Spleen (tissue), 11 donors: ENCODE results near the gene MEIS2. TPM values are rescaled to one million over a fixed set of nuclear protein-coding genes. Genes with fewer than 3 reads are reported as not detected.

Experiments
- DNase-seq: peaks from one replicate; pipeline ENCODE4 v3.0.0-alpha.2; 2020
- H3K27ac ChIP-seq, 8 donors: fragments of 200-600 bp; sonication (generic) in 7 of 8; 1 replicate in 4 of 8; 2 replicates in 4 of 8; pipeline versions ENCODE4 v1.5.0 to v1.8.0; 2016 to 2021; ENCODE audit warnings: inconsistent platforms in 4 of 8, mild to moderate bottlenecking in 4 of 8, moderate library complexity in 1 of 8
- H3K27me3 ChIP-seq, 7 donors: fragments of 200-600 bp; sonication (generic) in 6 of 7; replicated peaks in 1 of 7; 1 replicate in 4 of 7; 2 replicates in 3 of 7; pipeline versions ENCODE4 v1.5.0 to v1.8.0; 2016 to 2021; ENCODE audit warnings: inconsistent platforms in 3 of 7, mild to moderate bottlenecking in 1 of 7
- H3K36me3 ChIP-seq, 6 donors: fragments of 200-600 bp; sonication (generic) in 5 of 6; 1 replicate in 4 of 6; 2 replicates in 2 of 6; pipeline versions ENCODE4 v1.5.0 to v1.8.0; 2016 to 2021; ENCODE audit warnings: inconsistent platforms in 2 of 6
- H3K4me1 ChIP-seq, 6 donors: fragments of 200-600 bp; sonication (generic) in 5 of 6; 1 replicate in 3 of 6; 2 replicates in 3 of 6; pipeline versions ENCODE4 v1.5.0 to v1.8.0; 2016 to 2021; ENCODE audit warnings: inconsistent platforms in 3 of 6
- H3K4me3 ChIP-seq, 8 donors: fragments of 200-600 bp; sonication (generic) in 7 of 8; 1 replicate in 4 of 8; 2 replicates in 4 of 8; pipeline versions ENCODE4 v1.5.0 to v1.8.0; 2016 to 2021; ENCODE audit warnings: inconsistent platforms in 4 of 8, mild to moderate bottlenecking in 4 of 8, moderate library complexity in 2 of 8
- H3K9me3 ChIP-seq, 8 donors: fragments of 200-600 bp; sonication (generic) in 7 of 8; 1 replicate in 4 of 8; 2 replicates in 4 of 8; pipeline versions ENCODE4 v1.5.0 to v1.8.0; 2016 to 2021; ENCODE audit warnings: inconsistent platforms in 4 of 8
- POLR2A ChIP-seq, 3 donors: fragments of 450-650 bp; IDR thresholded peaks; one replicate each; pipeline ENCODE4 v1.5.1; 2017; ENCODE audit warnings: antibody characterized with exemption in 3 of 3, mild to moderate bottlenecking in 1 of 3
- POLR2AphosphoS5 ChIP-seq, 3 donors: sonication (generic); formaldehyde crosslinking; IDR thresholded peaks; one replicate each; pipeline ENCODE4 v1.5.1; 2017; ENCODE audit warnings: antibody characterized with exemption in 3 of 3
- WGBS, 5 donors: extraction: QIAGEN DNeasy Blood & Tissue Kit in 3 of 5; methylation state at CpG; one replicate each; pipeline versions ENCODE4 v1.1.5 to v1.1.7; 2013 to 2018; 5-methylcytosine and 5-hydroxymethylcytosine counted together
- intact Hi-C: fragments of 100-400 bp; cut with DNase I; formaldehyde crosslinking; loops from one replicate; pipeline ENCODE4 v1.15.0; 2023; ENCODE audit warnings: low total_unique reads
- polyA plus RNA-seq, 3 donors: library from polyadenylated mRNA; stranded (reverse); fragments of 200-250 nt; gene quantifications; one replicate each; pipeline ENCODE4 v1.2.1, GENCODE V29; 2013
- total RNA-seq, 7 donors: library from RNA; depleted of rRNA in 3 of 7; stranded (reverse); fragments of >200 nt in 3 of 7; fragmentation: NEBNext Ultra II Directional in 4 of 7; extraction: Animal tissue kit (Norgen Biotek cat#: 25700) in 4 of 7; gene quantifications; one replicate each; pipeline versions ENCODE4 v1.1.0 to v1.2.1, GENCODE V29; 2016 to 2021
- TF ChIP-seq, protein P1 (sequence below), 11 experiments: fragments of 200-600 bp in 7 of 11; fragments of 450-650 bp in 4 of 11; sonication (generic) in 4 of 11; IDR thresholded peaks in 8 of 11; conservative IDR thresholded peaks in 3 of 11; 1 replicate in 7 of 11; 2 replicates in 4 of 11; pipeline versions ENCODE4 v1.4.0 to v1.8.0; 2016 to 2021; ENCODE audit warnings: antibody characterized with exemption in 11 of 11, inconsistent platforms in 4 of 11, mild to moderate bottlenecking in 1 of 11
- donor health status: healthy with polysubstance abuse.
- donor health status: DM: no; HTN: no; CAD: no; lungs with moderate emphysema.
- donor health status: DM: no; HTN: no; CAD: no.
- donor health status: Bipolar disorder and iron deficiency.
- donor health status: healthy.
- donor health status: DM: no; HTN: no; CAD: no.
- donor health status: DM: yes; HTN: yes; CAD: no.

MEIS2 gene
- total and polyA plus RNA-seq, 10 donors = 2.6 to 57.2 (median 23.5) TPM

DNA sequence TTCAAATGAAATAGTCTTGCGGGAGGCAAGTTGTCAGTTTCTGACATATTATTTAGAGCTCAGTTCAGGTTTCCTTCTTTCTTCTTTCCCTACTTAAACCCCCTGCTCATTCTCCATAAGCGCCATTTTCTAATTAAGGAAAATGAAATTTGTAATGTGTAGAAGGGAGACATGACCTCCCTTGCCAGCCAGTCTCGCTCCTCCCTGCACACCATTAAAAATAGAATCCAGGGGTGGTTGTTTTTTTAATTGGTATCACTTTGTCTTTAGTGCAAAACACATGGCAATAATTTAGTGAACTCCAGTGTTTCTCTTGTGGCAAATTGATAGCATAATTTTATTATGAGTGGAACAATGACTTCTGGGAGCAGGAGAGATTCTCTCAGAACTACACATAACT lies 160.1 kb downstream of the MEIS2 start:
- no peak for DNase-seq
- Histone ChIP-seq H3K36me3 (no peaks in the 10 kb centered on the region), H3K27me3 (no peaks in the 10 kb centered on the region), H3K9me3 (no peaks in the 10 kb centered on the region), H3K4me1 (no peaks in the 10 kb centered on the region), H3K4me3 (no peak overlapping the region), H3K27ac (no peak overlapping the region)
- WGBS, 5 donors = 87 to 96% (median 93%) methylated on average over 3 of the region's 3 CpGs
- TF ChIP-seq POLR2AphosphoS5 (IDR thresholded peaks at IDR 0.05) = no peak
- no peak for TF ChIP-seq POLR2A (IDR thresholded peaks at IDR 0.05)
- TF ChIP-seq, protein P1, sequence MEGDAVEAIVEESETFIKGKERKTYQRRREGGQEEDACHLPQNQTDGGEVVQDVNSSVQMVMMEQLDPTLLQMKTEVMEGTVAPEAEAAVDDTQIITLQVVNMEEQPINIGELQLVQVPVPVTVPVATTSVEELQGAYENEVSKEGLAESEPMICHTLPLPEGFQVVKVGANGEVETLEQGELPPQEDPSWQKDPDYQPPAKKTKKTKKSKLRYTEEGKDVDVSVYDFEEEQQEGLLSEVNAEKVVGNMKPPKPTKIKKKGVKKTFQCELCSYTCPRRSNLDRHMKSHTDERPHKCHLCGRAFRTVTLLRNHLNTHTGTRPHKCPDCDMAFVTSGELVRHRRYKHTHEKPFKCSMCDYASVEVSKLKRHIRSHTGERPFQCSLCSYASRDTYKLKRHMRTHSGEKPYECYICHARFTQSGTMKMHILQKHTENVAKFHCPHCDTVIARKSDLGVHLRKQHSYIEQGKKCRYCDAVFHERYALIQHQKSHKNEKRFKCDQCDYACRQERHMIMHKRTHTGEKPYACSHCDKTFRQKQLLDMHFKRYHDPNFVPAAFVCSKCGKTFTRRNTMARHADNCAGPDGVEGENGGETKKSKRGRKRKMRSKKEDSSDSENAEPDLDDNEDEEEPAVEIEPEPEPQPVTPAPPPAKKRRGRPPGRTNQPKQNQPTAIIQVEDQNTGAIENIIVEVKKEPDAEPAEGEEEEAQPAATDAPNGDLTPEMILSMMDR (IDR thresholded peaks at IDR 0.05 in 8 of 11, conservative IDR thresholded peaks at IDR 0.05 in 3 of 11) = no peak
- intact Hi-C loops = no loop called here

GRCh38 chr15:36938764-36939163 lies 161.6 kb downstream of the MEIS2 start:
- Histone ChIP-seq H3K27me3 (no peaks in the 10 kb centered on the region), H3K36me3 (no peaks in the 10 kb centered on the region), H3K9me3 (no peaks in the 10 kb centered on the region), H3K4me1 (no peaks in the 10 kb centered on the region), H3K4me3 (no peak overlapping the region), H3K27ac (no peak overlapping the region)
- intact Hi-C loops = no loop called here
- DNase-seq = no peak
- no peak for TF ChIP-seq POLR2A (IDR thresholded peaks at IDR 0.05)
- 86 to 96% (median 89%) methylated on average over 7 of the region's 7 CpGs for WGBS, 5 donors

GRCh38 chr15:36938131-36938530 lies 162.2 kb downstream of the MEIS2 start:
- no peak for TF ChIP-seq POLR2A (IDR thresholded peaks at IDR 0.05)
- TF ChIP-seq, protein P1 (IDR thresholded peaks at IDR 0.05 in 8 of 11, conservative IDR thresholded peaks at IDR 0.05 in 3 of 11) = no peak
- no peak for TF ChIP-seq POLR2AphosphoS5 (IDR thresholded peaks at IDR 0.05)
- Histone ChIP-seq H3K36me3 (no peaks in the 10 kb centered on the region), H3K9me3 (no peaks in the 10 kb centered on the region), H3K27ac (no peak overlapping the region), H3K4me3 (no peak overlapping the region), H3K4me1 (no peaks in the 10 kb centered on the region), H3K27me3 (no peaks in the 10 kb centered on the region)
- DNase-seq = no peak
- intact Hi-C loops = no loop called here
- WGBS, 5 donors = 82 to 86% (median 86%) methylated on average over 4 of the region's 4 CpGs

DNA sequence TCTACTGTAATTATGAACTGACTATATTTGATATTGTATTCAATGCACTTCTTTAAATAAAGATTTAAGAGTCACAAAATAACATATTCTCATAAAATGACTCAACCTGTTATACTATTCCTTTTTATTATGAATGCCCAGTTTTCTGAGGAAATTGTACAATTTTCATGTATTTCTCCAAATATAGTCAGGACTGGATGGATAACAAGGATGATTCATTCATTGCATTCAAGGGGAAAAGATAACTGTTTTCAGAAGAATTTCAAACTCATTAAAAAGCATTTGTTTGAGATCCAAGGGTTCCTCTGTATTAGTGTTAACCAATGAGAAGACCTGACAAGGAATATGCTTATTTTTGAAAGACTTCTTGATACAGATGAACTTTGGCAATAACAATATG lies 163.7 kb downstream of the MEIS2 start:
- no peak for DNase-seq
- no peaks in the 10 kb centered on the region for H3K36me3 ChIP-seq
- no peaks in the 10 kb centered on the region for H3K4me1 ChIP-seq
- no peaks in the 10 kb centered on the region for H3K27me3 ChIP-seq
- H3K4me3 ChIP-seq = no peak overlapping the region
- no peak overlapping the region for H3K27ac ChIP-seq
- H3K9me3 ChIP-seq = no peaks in the 10 kb centered on the region
- TF ChIP-seq POLR2A (IDR thresholded peaks at IDR 0.05) (no peak), POLR2AphosphoS5 (IDR thresholded peaks at IDR 0.05) (no peak)
- TF ChIP-seq, protein P1 (IDR thresholded peaks at IDR 0.05 in 8 of 11, conservative IDR thresholded peaks at IDR 0.05 in 3 of 11) = no peak
- intact Hi-C loops = no loop called here
